Stimulated activated naive CD4-positive, alpha-beta T cell treated with Interleukin-2 at 50 U/mL for 16 hours (primary cell): ENCODE measurements around the gene LCA5.
A peak's percentile ranks its signal among the peaks of the same experiment; 100 is the strongest.
"Not testable (repeated sequence)": the region's sequence is repeated elsewhere in the genome, so short reads cannot be mapped to it uniquely, and the experiment has no call there.

Experiments
- DNase-seq: peaks from one replicate; lab custom pipeline; 2025; lab: John Stamatoyannopoulos, UW

Gene LCA5

GRCh38 chr6:79536954-79537747 lies at the start of gene LCA5:
Gene LCA5 (minus strand): TSS chr6:79537430. CDS start chr6:79518894, 18,536 bp downstream.
- peak; percentile 69 for DNase-seq

GRCh38 chr6:79586548-79586947 lies 49.3 kb upstream of the LCA5 start:
- no peak for DNase-seq

- DNase-seq = no peak
Measured at GRCh38 chr6:79584332-79584731, 47.1 kb upstream of the LCA5 start.

GRCh38 chr6:79577926-79578325 lies 40.7 kb upstream of the LCA5 start:
- DNase-seq = not testable (repeated sequence)

GRCh38 chr6:79574630-79575225 lies 37.5 kb upstream of the LCA5 start:
- DNase-seq = no peak

GRCh38 chr6:79574174-79574573 lies 36.9 kb upstream of the LCA5 start:
- no peak for DNase-seq

- DNase-seq = no peak
Measured at GRCh38 chr6:79571030-79571367, 33.8 kb upstream of the LCA5 start.

GRCh38 chr6:79570129-79571029 lies 33.1 kb upstream of the LCA5 start:
- DNase-seq = no peak

GRCh38 chr6:79568996-79569395 lies 31.8 kb upstream of the LCA5 start:
- no peak for DNase-seq

- no peak for DNase-seq
Measured at GRCh38 chr6:79564636-79565035, 27.4 kb upstream of the LCA5 start.

GRCh38 chr6:79559706-79560105 lies 22.5 kb upstream of the LCA5 start:
- DNase-seq = no peak

GRCh38 chr6:79557673-79558467 lies 20.6 kb upstream of the LCA5 start:
- no peak for DNase-seq

GRCh38 chr6:79554305-79554704 lies 17.1 kb upstream of the LCA5 start:
- no peak for DNase-seq

- no peak for DNase-seq
Measured at GRCh38 chr6:79551401-79551800, 14.2 kb upstream of the LCA5 start.

GRCh38 chr6:79548304-79548703 lies 11.1 kb upstream of the LCA5 start:
- DNase-seq = no peak

GRCh38 chr6:79546186-79546585 lies 9.0 kb upstream of the LCA5 start:
- DNase-seq = no peak

GRCh38 chr6:79544939-79545450 lies 7.8 kb upstream of the LCA5 start:
- no peak for DNase-seq

- DNase-seq = no peak
Measured at GRCh38 chr6:79544299-79544927, 7.2 kb upstream of the LCA5 start.

GRCh38 chr6:79543886-79544285 lies 6.7 kb upstream of the LCA5 start:
- DNase-seq = no peak

- no peak for DNase-seq
Measured at GRCh38 chr6:79543411-79543810, 6.2 kb upstream of the LCA5 start.
